Measurements from ENCODE around the gene PAQR5.

The PAQR5 gene

DNA sequence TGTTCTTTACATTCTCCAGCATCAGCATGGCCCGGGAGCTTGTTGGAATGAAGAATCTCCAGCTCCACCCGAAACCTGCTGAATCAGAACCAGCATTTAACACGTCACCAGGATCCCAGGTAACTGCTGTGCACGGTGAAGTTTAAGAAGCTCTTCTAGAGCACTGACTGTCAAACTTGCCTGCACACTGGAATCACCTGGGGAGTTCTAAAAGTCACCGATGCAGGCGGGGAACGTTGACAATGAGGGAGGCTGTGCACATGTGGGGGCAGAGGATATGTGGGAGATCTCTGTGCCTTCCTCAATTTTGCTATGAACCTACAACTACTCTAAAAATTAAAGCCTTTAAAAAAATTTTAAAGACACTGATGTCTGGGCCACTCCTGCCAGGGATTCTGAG is 19.1 kb upstream of the PAQR5 start:
- Histone ChIP-seq H4K20me1 (ENCODE audit: insufficient read depth, low read length, poor library complexity, severe bottlenecking) (no peaks in the 10 kb centered on the region), H3K9me2 (replicated peaks; ENCODE audit: low read depth, low read length) (no peaks in the 10 kb centered on the region), H3K4me2 (ENCODE audit: low read depth, low read length, poor library complexity, severe bottlenecking) (no peak overlapping the region), H3K27me3 (ENCODE audit: insufficient read depth, low read length, poor library complexity, severe bottlenecking) (no peaks in the 10 kb centered on the region), H3K9me3 (ENCODE audit: insufficient read depth, low read depth, low read length) (no peaks in the 10 kb centered on the region), H2AFZ (ENCODE audit: low read length) (no peak overlapping the region), H3F3A (ENCODE audit: low read depth) (no peaks in the 10 kb centered on the region), H3K4me1 (ENCODE audit: insufficient read depth, low read length, poor library complexity, severe bottlenecking) (no peaks in the 10 kb centered on the region), H3K9ac (ENCODE audit: low read depth, low read length, poor library complexity, severe bottlenecking) (no peak overlapping the region), H3K79me2 (ENCODE audit: insufficient read depth, low read length) (no peaks in the 10 kb centered on the region), H3K4me3 (ENCODE audit: low read length, poor library complexity, severe bottlenecking) (no peak overlapping the region), H3K36me3 (ENCODE audit: insufficient read depth, low read length) (no peaks in the 10 kb centered on the region)
- TF ChIP-seq, protein P1, sequence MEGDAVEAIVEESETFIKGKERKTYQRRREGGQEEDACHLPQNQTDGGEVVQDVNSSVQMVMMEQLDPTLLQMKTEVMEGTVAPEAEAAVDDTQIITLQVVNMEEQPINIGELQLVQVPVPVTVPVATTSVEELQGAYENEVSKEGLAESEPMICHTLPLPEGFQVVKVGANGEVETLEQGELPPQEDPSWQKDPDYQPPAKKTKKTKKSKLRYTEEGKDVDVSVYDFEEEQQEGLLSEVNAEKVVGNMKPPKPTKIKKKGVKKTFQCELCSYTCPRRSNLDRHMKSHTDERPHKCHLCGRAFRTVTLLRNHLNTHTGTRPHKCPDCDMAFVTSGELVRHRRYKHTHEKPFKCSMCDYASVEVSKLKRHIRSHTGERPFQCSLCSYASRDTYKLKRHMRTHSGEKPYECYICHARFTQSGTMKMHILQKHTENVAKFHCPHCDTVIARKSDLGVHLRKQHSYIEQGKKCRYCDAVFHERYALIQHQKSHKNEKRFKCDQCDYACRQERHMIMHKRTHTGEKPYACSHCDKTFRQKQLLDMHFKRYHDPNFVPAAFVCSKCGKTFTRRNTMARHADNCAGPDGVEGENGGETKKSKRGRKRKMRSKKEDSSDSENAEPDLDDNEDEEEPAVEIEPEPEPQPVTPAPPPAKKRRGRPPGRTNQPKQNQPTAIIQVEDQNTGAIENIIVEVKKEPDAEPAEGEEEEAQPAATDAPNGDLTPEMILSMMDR (conservative IDR thresholded peaks at IDR 0.05; ENCODE audit: low read length): no peak
- no peak for TF ChIP-seq EZH2phosphoT487 (IDR thresholded peaks at IDR 0.05; ENCODE audit: borderline replicate concordance)

DNA sequence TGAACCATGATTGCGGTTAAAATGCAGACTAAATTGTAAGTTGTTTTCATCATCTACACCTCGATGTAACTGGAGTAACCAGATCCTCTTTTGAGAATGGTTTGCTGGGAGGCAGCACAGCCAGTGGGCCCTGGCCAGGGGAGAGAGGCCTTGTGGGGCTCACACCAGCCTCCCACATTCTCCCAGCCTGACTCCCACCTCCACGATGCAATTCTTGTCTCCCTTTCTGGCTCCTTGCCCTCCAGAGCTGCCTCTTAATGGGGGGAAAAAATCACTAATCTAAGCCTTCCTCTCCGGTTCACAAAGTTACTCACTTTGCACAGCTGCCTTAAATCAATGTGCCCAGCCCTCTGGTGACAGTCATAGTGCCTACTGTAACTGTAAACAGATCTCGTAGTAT is 17.9 kb upstream of the PAQR5 start:
- Histone ChIP-seq H3K4me3 (ENCODE audit: low read length, poor library complexity, severe bottlenecking) (no peak overlapping the region), H3K4me2 (ENCODE audit: low read depth, low read length, poor library complexity, severe bottlenecking) (no peak overlapping the region), H3K27me3 (ENCODE audit: insufficient read depth, low read length, poor library complexity, severe bottlenecking) (no peaks in the 10 kb centered on the region), H3K79me2 (ENCODE audit: insufficient read depth, low read length) (no peaks in the 10 kb centered on the region), H3K4me1 (ENCODE audit: insufficient read depth, low read length, poor library complexity, severe bottlenecking) (no peaks in the 10 kb centered on the region), H3K9me2 (replicated peaks; ENCODE audit: low read depth, low read length) (no peaks in the 10 kb centered on the region), H2AFZ (ENCODE audit: low read length) (no peak overlapping the region), H3K9me3 (ENCODE audit: insufficient read depth, low read depth, low read length) (no peaks in the 10 kb centered on the region), H3K36me3 (ENCODE audit: insufficient read depth, low read length) (no peaks in the 10 kb centered on the region), H4K20me1 (ENCODE audit: insufficient read depth, low read length, poor library complexity, severe bottlenecking) (no peaks in the 10 kb centered on the region), H3K9ac (ENCODE audit: low read depth, low read length, poor library complexity, severe bottlenecking) (no peak overlapping the region), H3F3A (ENCODE audit: low read depth) (no peaks in the 10 kb centered on the region)
- TF ChIP-seq, protein P1 (conservative IDR thresholded peaks at IDR 0.05; ENCODE audit: low read length): no peak
- no peak for TF ChIP-seq EZH2phosphoT487 (IDR thresholded peaks at IDR 0.05; ENCODE audit: borderline replicate concordance)

DNA sequence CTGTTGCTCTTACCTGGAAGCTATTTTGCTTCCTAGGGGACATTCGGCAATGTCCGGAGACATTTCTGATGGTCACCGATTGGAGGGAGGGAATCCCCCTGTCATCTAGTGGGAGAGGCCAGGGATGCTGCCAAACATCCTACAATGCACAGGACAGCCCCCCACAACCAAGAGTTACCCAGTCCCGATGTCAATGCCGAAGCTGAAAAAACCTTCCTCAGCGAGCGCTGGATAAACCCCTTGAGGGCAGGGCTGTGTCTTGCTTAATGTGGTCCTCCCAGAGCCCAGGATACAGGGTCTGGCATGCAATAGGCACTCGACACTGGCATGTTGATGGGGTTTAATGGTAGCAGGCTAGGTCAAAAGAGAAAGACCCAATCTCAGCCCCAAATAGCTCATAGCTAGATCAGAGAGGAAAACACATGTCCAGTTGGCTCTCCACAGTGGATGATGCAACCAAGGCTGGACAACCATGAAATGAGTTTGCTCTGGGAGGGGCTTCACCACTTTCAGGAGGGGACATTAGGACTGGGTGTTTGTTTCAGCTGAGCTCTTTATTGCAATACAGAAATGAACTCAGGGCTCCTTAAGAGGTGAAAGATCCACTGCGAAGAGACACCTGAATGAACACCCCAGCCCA is 16.5 kb upstream of the PAQR5 start:
- TF ChIP-seq, protein P1 (conservative IDR thresholded peaks at IDR 0.05; ENCODE audit: low read length): no peak
- TF ChIP-seq EZH2phosphoT487 (IDR thresholded peaks at IDR 0.05; ENCODE audit: borderline replicate concordance): no peak
- no peaks in the 10 kb centered on the region for H3K36me3 ChIP-seq (ENCODE audit: insufficient read depth, low read length)
- no peak overlapping the region for H3K4me2 ChIP-seq (ENCODE audit: low read depth, low read length, poor library complexity, severe bottlenecking)
- no peaks in the 10 kb centered on the region for H3K4me1 ChIP-seq (ENCODE audit: insufficient read depth, low read length, poor library complexity, severe bottlenecking)
- no peak overlapping the region for H2AFZ ChIP-seq (ENCODE audit: low read length)
- H3K9me3 ChIP-seq (ENCODE audit: insufficient read depth, low read depth, low read length): no peaks in the 10 kb centered on the region
- H3K79me2 ChIP-seq (ENCODE audit: insufficient read depth, low read length): no peaks in the 10 kb centered on the region
- H4K20me1 ChIP-seq (ENCODE audit: insufficient read depth, low read length, poor library complexity, severe bottlenecking): no peaks in the 10 kb centered on the region
- H3K27me3 ChIP-seq (ENCODE audit: insufficient read depth, low read length, poor library complexity, severe bottlenecking): no peaks in the 10 kb centered on the region
- no peak overlapping the region for H3K9ac ChIP-seq (ENCODE audit: low read depth, low read length, poor library complexity, severe bottlenecking)
- no peaks in the 10 kb centered on the region for H3K9me2 ChIP-seq (replicated peaks; ENCODE audit: low read depth, low read length)
- H3F3A ChIP-seq (ENCODE audit: low read depth): no peaks in the 10 kb centered on the region
- H3K4me3 ChIP-seq (ENCODE audit: low read length, poor library complexity, severe bottlenecking): no peak overlapping the region

Measured in Loucy (cell line).